K562 (cell line): ENCODE data around the gene CCN6. TPM values are rescaled to one million over a fixed set of nuclear protein-coding genes. Genes with fewer than 3 reads are reported as not detected.
"Not testable (repeated sequence)": the region's sequence is repeated elsewhere in the genome, so short reads cannot be mapped to it uniquely, and the experiment has no call there.

ENCODE experiments used
- ATAC-seq: fragments of 200-7000 bp; cut with Tn5 transposase; 3 replicates; pipeline ENCODE4 v1.9.1; 2020; ENCODE audit warnings: moderate library complexity
- BruUV-seq: library from RNA; stranded (reverse); fragments of 400-500 nt; replicated peaks from 2 replicates; lab custom pipeline; 2021; lab: Mats Ljungman, UMichigan
- CTCF ChIA-PET: fragments of 300-600 bp; formaldehyde crosslinking; extraction: SDS; loops from one replicate; lab custom pipeline; 2021; ENCODE audit warnings: low intra/inter-chr PET ratio; lab: Yijun Ruan, JAX
- POLR2A ChIA-PET: fragments of 300-600, 350-650 bp; sonication (Branson Sonifier 250); formaldehyde crosslinking; extraction: SDS; loops from one replicate; lab custom pipeline; 2021; ENCODE audit warnings: antibody characterized with exemption, inconsistent platforms; lab: Yijun Ruan, JAX
- DNase-seq, 4 experiments: peaks; one replicate each; pipeline versions ENCODE4 v3.0.0 to v3.0.0-alpha.2; 2011 to 2018; ENCODE audit warnings: low spot score in 3 of 4, mixed read lengths in 3 of 4; ENCODE audit errors: extremely low read depth in 1 of 4
- FAIRE-seq: peaks from 2 replicates; lab custom pipeline; 2011; peaks lifted over from hg19 to GRCh38; lab: Jason Lieb, UNC
- H2AFZ ChIP-seq: 2 replicates; pipeline ENCODE4 v1.6.0; 2011; ENCODE audit warnings: low read depth, low read length, control low read depth, inconsistent platforms
- H3K27ac ChIP-seq: fragments of 200-600 bp; 3 replicates; pipeline ENCODE4 v1.8.0; 2011; ENCODE audit warnings: low read depth, mild to moderate bottlenecking, control low read depth, inconsistent platforms, low read length, moderate library complexity, mixed read lengths; ENCODE audit errors: extremely low read depth
- H3K27me3 ChIP-seq, 2 experiments: fragments of 300-600 bp in 1 of 2; 2 replicates in 1 of 2; 3 replicates in 1 of 2; pipeline versions ENCODE4 v1.6.0 to v1.8.0; 2011; ENCODE audit warnings: inconsistent platforms in 2 of 2, low read length in 2 of 2, mild to moderate bottlenecking in 1 of 2, mixed read lengths in 1 of 2, moderate library complexity in 1 of 2; ENCODE audit not compliant: control insufficient read depth in 2 of 2, insufficient read depth in 2 of 2
- H3K36me3 ChIP-seq: fragments of 300-600 bp; 3 replicates; pipeline ENCODE4 v1.8.0; 2011; ENCODE audit warnings: mild to moderate bottlenecking, low read length, inconsistent platforms; ENCODE audit not compliant: control insufficient read depth, insufficient read depth
- H3K4me1 ChIP-seq, 2 experiments: fragments of 200-600 bp in 1 of 2; replicated peaks in 1 of 2; 2 replicates in 1 of 2; 3 replicates in 1 of 2; pipeline versions ENCODE4 v1.5.1 to v1.8.0; 2011; ENCODE audit warnings: inconsistent platforms in 2 of 2, low read length in 2 of 2, mild to moderate bottlenecking in 1 of 2, mixed read lengths in 1 of 2, moderate library complexity in 1 of 2; ENCODE audit not compliant: control insufficient read depth in 2 of 2, insufficient read depth in 2 of 2
- H3K4me2 ChIP-seq: 2 replicates; pipeline ENCODE4 v1.6.1; 2011; ENCODE audit warnings: low read length, control low read depth, inconsistent platforms, mixed read lengths; ENCODE audit not compliant: insufficient read depth
- H3K4me3 ChIP-seq: fragments of 200-600 bp; sonication (generic), shearing (Covaris generic); 2 replicates; pipeline ENCODE4 v1.5.1; 2016; ENCODE audit warnings: control low read depth, inconsistent platforms
- H3K79me2 ChIP-seq: fragments of 200-600 bp; 3 replicates; pipeline ENCODE4 v1.8.0; 2011; ENCODE audit warnings: low read length, inconsistent platforms; ENCODE audit not compliant: control insufficient read depth, insufficient read depth
- H3K9ac ChIP-seq, 2 experiments: 2 replicates each; pipeline versions ENCODE4 v1.6.0 to v1.6.1; 2011; ENCODE audit warnings: low read depth in 2 of 2, low read length in 2 of 2, control low read depth in 1 of 2, inconsistent platforms in 1 of 2, mild to moderate bottlenecking in 1 of 2, mixed read lengths in 1 of 2; ENCODE audit not compliant: insufficient read depth in 1 of 2
- H3K9me1 ChIP-seq: one replicate; pipeline ENCODE4 v1.6.0; 2011; ENCODE audit warnings: inconsistent platforms, mild to moderate bottlenecking, low read length, moderate library complexity; ENCODE audit not compliant: control insufficient read depth, insufficient read depth
- H3K9me3 ChIP-seq: replicated peaks from 2 replicates; pipeline ENCODE4 v1.5.1; 2011; ENCODE audit warnings: low read depth, low read length, inconsistent platforms; ENCODE audit not compliant: control insufficient read depth, insufficient read depth
- H4K20me1 ChIP-seq: replicated peaks from 2 replicates; pipeline ENCODE4 v1.6.1; 2011; ENCODE audit warnings: low read length, inconsistent platforms, mixed read lengths; ENCODE audit not compliant: control insufficient read depth, insufficient read depth
- NELFE ChIP-seq: IDR thresholded peaks from 2 replicates; pipeline ENCODE4 v1.6.1; 2011; ENCODE audit warnings: mild to moderate bottlenecking; ENCODE audit not compliant: insufficient read depth, insufficient read length
- NR4A1 ChIP-seq, 2 experiments: fragments of 250-450 bp in 1 of 2; fragments of 450-650 bp in 1 of 2; sonication (Bioruptor Pico) in 1 of 2; IDR thresholded peaks; 2 replicates each; pipeline versions ENCODE4 v1.4.0 to v1.6.1; 2016 to 2020; ENCODE audit warnings: mild to moderate bottlenecking in 2 of 2, missing compliant biosample characterization in 1 of 2, missing genetic modification characterization in 1 of 2, moderate library complexity in 1 of 2
- ZBTB11 ChIP-seq, 3 experiments: fragments of 200-800 bp in 1 of 3; fragments of 250-450 bp in 1 of 3; fragments of 450-650 bp in 1 of 3; sonication (Bioruptor Pico) in 1 of 3; sonication (Bioruptor generic) in 1 of 3; formaldehyde crosslinking in 1 of 3; IDR thresholded peaks; 2 replicates each; pipeline versions ENCODE4 v1.6.1 to v1.8.0; 2016 to 2022; ENCODE audit warnings: mild to moderate bottlenecking in 2 of 3, missing genetic modification characterization in 2 of 3, missing compliant biosample characterization in 1 of 3, moderate library complexity in 1 of 3
- ZFPM2 ChIP-seq: fragments of 250-450 bp; sonication (Bioruptor Pico); IDR thresholded peaks from 2 replicates; pipeline ENCODE4 v1.5.1; 2022; ENCODE audit warnings: mild to moderate bottlenecking
- ZNF165 ChIP-seq: fragments of 250-450 bp; sonication (Bioruptor Pico); IDR thresholded peaks from 2 replicates; pipeline ENCODE4 v1.4.0; 2020; ENCODE audit warnings: borderline replicate concordance
- ZNF354B ChIP-seq: fragments of 250-450 bp; sonication (Bioruptor Pico); IDR thresholded peaks from 2 replicates; pipeline ENCODE4 v1.4.0; 2020
- ZNF507 ChIP-seq: conservative IDR thresholded peaks from 2 replicates; pipeline ENCODE4 v1.6.1; 2017; ENCODE audit warnings: missing genetic modification characterization, missing compliant biosample characterization
- ZNF589 ChIP-seq: fragments of 200-800 bp; sonication (Bioruptor generic); IDR thresholded peaks from 2 replicates; pipeline ENCODE4 v1.6.1; 2016; ENCODE audit warnings: low read depth, missing genetic modification characterization, missing compliant biosample characterization
- WGBS: fragments of 100-300 bp; shearing (Covaris generic); methylation state at CpG from one replicate; pipeline ENCODE4 v1.1.6; 2016; ENCODE audit warnings: low coverage, mixed read lengths; ENCODE audit not compliant: insufficient coverage; ENCODE audit errors: missing lambda C conversion rate; 5-methylcytosine and 5-hydroxymethylcytosine counted together
- in situ Hi-C: fragments of 300-500 bp; cut with MboI; formaldehyde crosslinking; loops from 4 replicates; pipeline ENCODE4 v1.15.0; 2018; ENCODE audit warnings: inconsistent platforms, mixed read lengths
- intact Hi-C: fragments of 100-400 bp; cut with micrococcal nuclease; formaldehyde crosslinking; loops from 2 replicates; pipeline ENCODE4 v1.14.2; 2022
- polyA plus RNA-seq, 8 experiments: library from polyadenylated mRNA; depleted of rRNA in 4 of 8; stranded (reverse) in 5 of 8; unstranded in 3 of 8; fragments of >200 nt; fragmentation: Nextera tagmentation in 2 of 8; fragmentation: Illumina TruSeq in 1 of 8; extraction: Ambion mirVana in 2 of 8; extraction: Trizol in 1 of 8; gene quantifications; 2 replicates each; pipeline versions ENCODE4 v1.2.1 to v1.2.3, GENCODE V29; 2011 to 2014; ENCODE audit warnings: inconsistent platforms in 1 of 8, missing spikeins in 1 of 8
- total RNA-seq, 7 experiments: library from RNA; depleted of rRNA in 6 of 7; stranded (reverse); fragments of >200 nt in 6 of 7; fragmentation: Illumina TruSeq in 2 of 7; extraction: Trizol in 2 of 7; gene quantifications; 2 replicates each; pipeline versions ENCODE4 v1.2.1 to v1.2.3, GENCODE V29; 2011 to 2021; ENCODE audit warnings: low replicate concordance in 1 of 7

Gene CCN6
- total and polyA plus RNA-seq, 9 of the 15 experiments (the other 6 are each of a cell fraction or from before 2014, with no cell fraction given): 0.04 to 0.62 (median 0.21) TPM; not detected in 2

- POLR2A ChIA-PET: interaction anchor here (0.8 to 1.4 kb wide), 4 partner anchors 10 to 342 kb away, joined by 3 to 4 read pairs (median 4); no protein-coding TSS in a partner anchor
- H3K4me3 ChIP-seq, H4K20me1 ChIP-seq, H3K4me2 ChIP-seq, H3K27ac ChIP-seq, CTCF ChIA-PET, FAIRE-seq, H3K9ac ChIP-seq: not testable (repeated sequence)
- TF ChIP-seq ZNF354B: 0 out of 2 replicates have a peak, but pooled peaks have one; percentile 52
- peak; percentile 97 for TF ChIP-seq ZNF507 (tag)
- TF ChIP-seq, all 486 proteins: peak for 2; not testable (repeated sequence) for 484
- ATAC-seq, H3K36me3 ChIP-seq, DNase-seq, H2AFZ ChIP-seq, H3K79me2 ChIP-seq, H3K9me1 ChIP-seq, in situ Hi-C loops, BruUV-seq, H3K4me1 ChIP-seq, H3K9me3 ChIP-seq, intact Hi-C loops: not testable (repeated sequence)
- H3K27me3 ChIP-seq: peaks cover 20 to 38% of the 10 kb centered on the region in 2 experiments
- 6% methylated on average over 4 of the region's 4 CpGs for WGBS
These were observed 2.6 kb upstream of the CCN6 start for GRCh38 chr6:112051251-112051740.

GRCh38 chr6:112054555-112055190 is 769 bp downstream of the CCN6 start:
- intact Hi-C loops: no loop called here
- Histone ChIP-seq H3K27ac (no peak overlapping the region), H3K36me3 (no peaks in the 10 kb centered on the region), H3K4me1 (peaks cover 0 to 5% of the 10 kb centered on the region in 2 experiments; a peak in 1 of 5 replicates), H2AFZ (peak overlapping the region; percentile 76), H3K4me3 (no peak overlapping the region), H3K9ac (no peak overlapping the region), H3K27me3 (peaks cover 20 to 33% of the 10 kb centered on the region in 2 experiments), H3K4me2 (peak overlapping the region; percentile 46), H3K9me3 (no peaks in the 10 kb centered on the region), H4K20me1 (no peaks in the 10 kb centered on the region), H3K9me1 (no peaks in the 10 kb centered on the region), H3K79me2 (no peaks in the 10 kb centered on the region)
- CTCF ChIA-PET: no interaction called here
- BruUV-seq: no TSS peak
- WGBS: 5% methylated on average over 10 of the region's 10 CpGs
- POLR2A ChIA-PET: interaction anchor here (1.1 kb wide), 1 partner anchor 10 kb away, joined by 4 read pairs; no protein-coding TSS in a partner anchor
- in situ Hi-C loops: no loop called here
- DNase-seq (no peak), FAIRE-seq (no peak), ATAC-seq (peak; percentile 20; the same call in 1 of the 3 replicates)
- TF ChIP-seq ZFPM2 (CRISPR knock-in tag) (no peak), NELFE (no peak), ZBTB11 (CRISPR knock-in tag; IDR thresholded peaks at IDR 0.05) (no peak), ZNF589 (no peak), NR4A1 (CRISPR knock-in tag; IDR thresholded peaks at IDR 0.05) (no peak), NR4A1 (tag; IDR thresholded peaks at IDR 0.05) (peak; percentile 14; the same call in 1 of the 2 replicates), ZNF165 (CRISPR knock-in tag) (no peak)
